ENCODE measurements around the gene UBL4A. TPM values are rescaled to one million over a fixed set of nuclear protein-coding genes. Genes with fewer than 3 reads are reported as not detected.

UBL4A gene
- total RNA-seq, 3 donors from 2014 or later (not counting 1 experiment from before 2014, with no cell fraction given): 11.7 to 22.4 (median 17.6) TPM

GRCh38 chrX:154443479-154443910 is 42.9 kb downstream of the UBL4A start:
- intact Hi-C loops (cut with micrococcal nuclease): loop anchor here (5.0 kb wide), 1 partner anchor 46 kb away; the partner anchor contains the start of gene RPL10
- Mint-ChIP-seq H3K36me3 (no peaks in the 10 kb centered on the region), H3K9me3 (no peaks in the 10 kb centered on the region), H3K4me3 (peak overlapping the region; percentile 67), H3K4me1 (peaks cover 0 to 8% of the 10 kb centered on the region in 2 donors), H3K27ac (peak overlapping the region; percentile 76 to 93), H3K27me3 (ENCODE audit: low read depth in 2 of 2) (no peaks in the 10 kb centered on the region)
- no peaks in the 10 kb centered on the region for H3K27me3 ChIP-seq (ENCODE audit: control insufficient read depth, insufficient read depth, low read length)
- peak in 2 of 3 donors; percentile 3 to 28 for ATAC-seq
- TF ChIP-seq CTCF (IDR thresholded peaks at IDR 0.05): no peak
- peak overlapping the region; percentile 22 for H3K4me3 ChIP-seq (ENCODE audit: low read length)
- peak in 1 of 2 donors; percentile 15 for DNase-seq
- peak overlapping the region; percentile 77 for H3K27ac ChIP-seq (ENCODE audit: low read length)
- H3K9me3 ChIP-seq (ENCODE audit: control insufficient read depth, insufficient read depth, low read length): no peaks in the 10 kb centered on the region
- H3K36me3 ChIP-seq (ENCODE audit: control insufficient read depth, insufficient read depth, low read length): peaks cover 15% of the 10 kb centered on the region
- WGBS (ENCODE audit: insufficient coverage): 24% methylated on average over 10 of the region's 10 CpGs
- peaks cover 33% of the 10 kb centered on the region for H3K4me1 ChIP-seq (ENCODE audit: control insufficient read depth, insufficient read depth, low read length)

GRCh38 chrX:154441984-154442707 is 44.3 kb downstream of the UBL4A start:
- Histone ChIP-seq H3K27ac (ENCODE audit: low read length) (no peak overlapping the region), H3K4me3 (ENCODE audit: low read length) (no peak overlapping the region), H3K9me3 (ENCODE audit: control insufficient read depth, insufficient read depth, low read length) (no peaks in the 10 kb centered on the region), H3K27me3 (ENCODE audit: control insufficient read depth, insufficient read depth, low read length) (no peaks in the 10 kb centered on the region), H3K36me3 (ENCODE audit: control insufficient read depth, insufficient read depth, low read length) (peaks cover 12% of the 10 kb centered on the region), H3K4me1 (ENCODE audit: control insufficient read depth, insufficient read depth, low read length) (peaks cover 43% of the 10 kb centered on the region)
- no peak overlapping the region for H3K4me3 Mint-ChIP-seq
- no peak overlapping the region for H3K27ac Mint-ChIP-seq
- no peaks in the 10 kb centered on the region for H3K9me3 Mint-ChIP-seq
- peaks cover 0 to 18% of the 10 kb centered on the region in 2 donors for H3K4me1 Mint-ChIP-seq
- no peak for TF ChIP-seq CTCF (IDR thresholded peaks at IDR 0.05)
- no peaks in the 10 kb centered on the region for H3K36me3 Mint-ChIP-seq
- ATAC-seq (no peak), DNase-seq (no peak)
- WGBS (ENCODE audit: insufficient coverage): 89% methylated on average over 21 of the region's 21 CpGs
- no peaks in the 10 kb centered on the region for H3K27me3 Mint-ChIP-seq (ENCODE audit: low read depth in 2 of 2)
- intact Hi-C loops (cut with micrococcal nuclease): loop anchor here (5.0 kb wide), 1 partner anchor 45 kb away; the partner anchor contains the start of gene RPL10

- intact Hi-C loops (cut with micrococcal nuclease): loop anchor here (5.0 kb wide), 1 partner anchor 44 kb away; the partner anchor contains the start of gene RPL10
- Histone ChIP-seq H3K4me1 (ENCODE audit: control insufficient read depth, insufficient read depth, low read length) (peaks cover 43% of the 10 kb centered on the region), H3K36me3 (ENCODE audit: control insufficient read depth, insufficient read depth, low read length) (peaks cover 12% of the 10 kb centered on the region), H3K9me3 (ENCODE audit: control insufficient read depth, insufficient read depth, low read length) (no peaks in the 10 kb centered on the region), H3K4me3 (ENCODE audit: low read length) (no peak overlapping the region), H3K27ac (ENCODE audit: low read length) (no peak overlapping the region), H3K27me3 (ENCODE audit: control insufficient read depth, insufficient read depth, low read length) (no peaks in the 10 kb centered on the region)
- no peak overlapping the region for H3K4me3 Mint-ChIP-seq
- no peaks in the 10 kb centered on the region for H3K36me3 Mint-ChIP-seq
- peaks cover 0 to 14% of the 10 kb centered on the region in 2 donors for H3K4me1 Mint-ChIP-seq
- no peaks in the 10 kb centered on the region for H3K9me3 Mint-ChIP-seq
- peak in 1 of 2 donors; percentile 34 for DNase-seq
- no peak overlapping the region for H3K27ac Mint-ChIP-seq
- whole genome bisulfite sequencing (ENCODE audit: insufficient coverage): 92% methylated on average over 9 of the region's 11 CpGs
- TF ChIP-seq CTCF (IDR thresholded peaks at IDR 0.05): no peak
- H3K27me3 Mint-ChIP-seq (ENCODE audit: low read depth in 2 of 2): no peaks in the 10 kb centered on the region
- no peak for ATAC-seq
Measured at GRCh38 chrX:154441564-154441963, 44.9 kb downstream of the UBL4A start.
